ENCODE measurements around the gene ITSN2. TPM values are rescaled to one million over a fixed set of nuclear protein-coding genes. Genes with fewer than 3 reads are reported as not detected.

ITSN2 gene
- total RNA-seq, 1 experiment from 2014 or later: 19.8 TPM

GRCh38 chr2:24404491-24404921 lies 44.2 kb upstream of the ITSN2 start (continued):
- TF ChIP-seq CBFB (CRISPR knock-in tag; IDR thresholded peaks at IDR 0.05; ENCODE audit: low read depth): no peak
- no peak for TF ChIP-seq MYBL2 (CRISPR knock-in tag; IDR thresholded peaks at IDR 0.05)
- no peak for TF ChIP-seq EMX1 (CRISPR knock-in tag; IDR thresholded peaks at IDR 0.05)
- TF ChIP-seq JUN (CRISPR knock-in tag; IDR thresholded peaks at IDR 0.05): no peak
- TF ChIP-seq HMGXB4 (CRISPR knock-in tag; IDR thresholded peaks at IDR 0.05): no peak
- no peak for TF ChIP-seq PREB (CRISPR knock-in tag; IDR thresholded peaks at IDR 0.05; ENCODE audit: borderline replicate concordance)
- TF ChIP-seq ZNF396 (CRISPR knock-in tag; IDR thresholded peaks at IDR 0.05; ENCODE audit: borderline replicate concordance): no peak
- no peak for TF ChIP-seq ELF4 (CRISPR knock-in tag; IDR thresholded peaks at IDR 0.05; ENCODE audit: low read depth)

GRCh38 chr2:24403832-24404212 lies 43.5 kb upstream of the ITSN2 start:
- Mint-ChIP-seq H3K36me3 (no peaks in the 10 kb centered on the region), H3K4me1 (peaks cover 15% of the 10 kb centered on the region), H3K4me3 (no peak overlapping the region), H3K27ac (no peak overlapping the region), H3K9me3 (no peaks in the 10 kb centered on the region), H3K27me3 (ENCODE audit: low read depth) (peaks cover 13% of the 10 kb centered on the region)
- ATAC-seq (no peak), DNase-seq (ENCODE audit: low spot score) (no peak)
- CTCF ChIA-PET: interaction anchor here (0.6 to 1.1 kb wide), 2 partner anchors 209 to 638 kb away, joined by 3 read pairs; no protein-coding TSS in a partner anchor
- POLR2A ChIA-PET: interaction anchor here (0.6 kb wide), 2 partner anchors 401 to 856 kb away, joined by 3 to 4 read pairs; no protein-coding TSS in a partner anchor
- TF ChIP-seq E2F1 (CRISPR knock-in tag; IDR thresholded peaks at IDR 0.05) (no peak), FOXK1 (CRISPR knock-in tag; IDR thresholded peaks at IDR 0.05) (no peak), ZMAT4 (CRISPR knock-in tag; IDR thresholded peaks at IDR 0.05) (no peak), ZNF532 (CRISPR knock-in tag; IDR thresholded peaks at IDR 0.05; ENCODE audit: borderline replicate concordance) (no peak), ZNF396 (CRISPR knock-in tag; IDR thresholded peaks at IDR 0.05; ENCODE audit: borderline replicate concordance) (no peak), NFYB (CRISPR knock-in tag; conservative IDR thresholded peaks at IDR 0.05; ENCODE audit: low read depth) (no peak), E2F5 (CRISPR knock-in tag; IDR thresholded peaks at IDR 0.05) (no peak), PRRX2 (CRISPR knock-in tag; IDR thresholded peaks at IDR 0.05) (no peak), KAT7 (CRISPR knock-in tag; IDR thresholded peaks at IDR 0.05; ENCODE audit: borderline replicate concordance) (no peak), ATF2 (CRISPR knock-in tag; IDR thresholded peaks at IDR 0.05; ENCODE audit: borderline replicate concordance, low read depth) (no peak), ATF6 (CRISPR knock-in tag; IDR thresholded peaks at IDR 0.05) (no peak)

All from WTC11 (cell line).